ENCODE data around the gene SLC25A42.

DNA sequence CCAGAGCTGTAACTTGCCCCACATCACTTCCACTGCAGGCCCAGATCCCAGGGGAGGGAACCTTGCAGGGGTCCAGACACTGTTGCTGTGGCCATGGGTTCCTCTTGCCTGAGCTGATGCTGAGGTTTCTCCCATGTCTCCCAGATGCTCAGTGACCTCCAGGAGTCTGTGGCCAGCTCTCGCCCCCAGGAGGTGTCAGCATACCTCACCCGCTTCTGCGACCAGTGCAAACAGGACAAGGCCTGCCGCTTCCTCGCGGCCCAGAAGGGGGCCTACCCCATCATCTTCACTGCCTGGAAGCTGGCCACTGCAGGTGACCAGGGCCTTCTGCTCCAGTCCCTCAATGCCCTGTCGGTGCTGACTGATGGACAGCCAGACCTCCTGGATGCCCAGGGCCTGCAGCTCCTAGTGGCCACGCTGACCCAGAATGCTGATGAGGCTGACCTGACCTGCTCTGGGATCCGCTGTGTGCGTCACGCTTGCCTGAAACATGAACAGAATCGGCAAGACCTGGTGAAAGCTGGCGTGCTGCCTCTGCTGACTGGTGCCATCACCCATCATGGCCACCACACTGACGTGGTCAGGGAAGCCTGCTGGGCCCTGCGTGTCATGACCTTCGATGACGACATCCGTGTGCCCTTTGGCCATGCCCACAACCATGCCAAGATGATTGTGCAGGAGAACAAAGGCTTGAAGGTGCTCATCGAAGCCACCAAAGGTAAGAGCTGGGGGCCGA lies 12.1 kb upstream of the SLC25A42 start:
- TF ChIP-seq CTCF (conservative IDR thresholded peaks at IDR 0.05; ENCODE audit: low read depth, low read length): no peak
- TF ChIP-seq EZH2 (IDR thresholded peaks at IDR 0.05; ENCODE audit: low read length, unreplicated experiment): no peak
- TF ChIP-seq EZH2phosphoT487 (IDR thresholded peaks at IDR 0.05; ENCODE audit: borderline replicate concordance, low read length): no peak
